ENCODE results near the gene AHRR.
"Not testable (repeated sequence)": the region's sequence is repeated elsewhere in the genome, so short reads cannot be mapped to it uniquely, and the experiment has no call there.

Gene AHRR

DNA sequence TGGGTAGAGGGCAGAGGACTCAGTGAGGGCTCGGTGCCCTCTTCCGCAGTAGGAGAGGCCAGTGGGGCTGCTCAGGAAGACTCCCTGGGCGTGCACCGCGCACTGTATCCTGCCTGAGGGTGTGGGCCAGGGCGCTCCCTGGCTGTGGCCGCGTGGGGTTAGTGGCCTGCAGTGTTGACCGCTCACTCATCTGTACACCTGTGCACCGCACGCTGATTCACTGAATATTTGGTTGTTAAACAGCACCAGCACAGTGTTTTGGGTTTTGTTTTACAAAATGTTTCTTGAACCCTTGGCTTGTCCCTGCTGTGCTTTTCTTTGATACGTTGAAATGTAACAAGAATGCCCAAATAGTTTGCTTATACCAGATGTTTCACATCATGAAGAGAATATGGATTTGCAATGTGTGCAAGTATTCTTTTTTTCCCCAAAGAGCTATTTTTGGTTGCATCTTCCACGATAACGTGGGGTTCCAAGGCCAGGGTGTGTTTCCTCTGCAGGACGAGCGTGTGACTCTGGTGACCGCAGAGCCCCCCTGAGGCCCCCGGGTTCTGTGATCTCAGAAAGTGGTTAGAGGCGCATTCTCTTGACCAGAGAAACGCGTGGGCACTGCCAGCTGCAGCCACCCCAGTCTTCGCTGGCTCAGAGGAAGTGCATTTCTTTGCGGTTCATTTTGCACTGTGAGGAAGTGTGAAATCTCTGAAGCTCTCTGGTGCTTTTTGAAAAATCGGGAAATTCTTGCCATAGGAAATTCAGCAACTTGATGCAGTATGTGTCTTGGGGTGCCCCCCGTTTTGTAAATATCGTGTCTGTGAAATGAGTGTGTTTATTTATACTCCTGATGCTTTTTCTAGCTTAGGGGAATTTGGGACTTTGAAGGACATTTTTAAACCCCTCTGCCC lies 46.9 kb downstream of the AHRR start:
- no peak for DNase-seq

GRCh38 chr5:369151-369868 lies 47.8 kb downstream of the AHRR start:
- no peak for DNase-seq

GRCh38 chr5:369869-370236 lies 48.3 kb downstream of the AHRR start:
- not testable (repeated sequence) for DNase-seq

DNA sequence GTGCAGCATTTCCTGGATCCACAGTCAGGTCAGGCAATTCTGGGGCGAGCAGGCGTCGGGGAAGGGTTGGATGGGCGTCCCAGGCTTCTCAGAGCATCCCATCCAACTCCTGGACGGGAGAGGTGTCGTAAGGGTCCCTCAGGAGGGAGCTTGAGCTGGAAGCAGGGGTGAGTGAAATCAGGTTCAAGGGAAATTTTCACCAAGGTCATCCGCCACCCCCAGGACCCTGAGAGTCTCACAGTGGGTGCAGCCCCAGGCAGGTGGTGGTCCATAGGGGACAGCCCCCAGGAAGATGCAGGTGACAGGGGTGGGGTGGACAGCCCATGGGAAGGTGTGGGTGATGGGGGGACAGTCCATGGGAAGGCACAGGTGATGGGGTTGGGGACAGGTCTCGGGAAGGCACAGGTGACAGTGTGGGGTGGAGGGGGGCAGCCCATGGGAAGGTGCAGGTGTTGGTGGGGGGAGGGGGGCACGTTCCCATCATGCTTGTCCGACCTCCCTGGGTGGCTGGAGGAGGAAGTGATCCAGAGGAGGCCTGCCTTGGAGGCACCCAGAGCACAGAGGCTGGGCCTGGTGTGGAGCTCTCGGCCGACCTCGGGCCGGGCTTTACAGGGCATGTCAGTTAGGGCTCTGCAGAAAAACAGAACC lies 48.9 kb downstream of the AHRR start:
- no peak for DNase-seq

- DNase-seq, result no peak
These were observed 49.7 kb downstream of the AHRR start for GRCh38 chr5:370959-371810.

GRCh38 chr5:371811-372555 lies 50.5 kb downstream of the AHRR start:
- DNase-seq, result no peak

DNA sequence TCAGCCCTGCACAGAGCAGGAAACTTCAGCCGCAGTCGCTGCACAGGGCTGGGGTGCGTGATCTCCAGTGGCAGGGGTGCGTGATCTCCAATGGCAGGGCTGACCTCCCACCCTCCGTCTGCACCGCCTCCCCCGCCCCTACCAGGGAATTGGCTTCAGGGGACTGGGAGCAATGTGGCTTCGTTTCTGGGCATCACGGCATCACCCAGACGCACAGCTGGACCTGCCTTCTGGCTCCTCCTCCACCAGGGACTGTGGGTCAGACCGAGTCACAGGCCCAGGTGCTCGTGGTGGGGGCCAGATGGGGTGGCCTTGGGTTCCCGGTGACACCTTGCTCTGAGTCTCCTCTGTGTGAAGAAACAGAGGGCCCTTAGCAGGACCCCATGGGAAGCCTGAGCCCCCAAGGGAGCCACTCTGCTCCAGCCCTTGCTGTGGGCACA lies 51.1 kb downstream of the AHRR start:
- DNase-seq, result no peak

GRCh38 chr5:372996-373709 lies 51.6 kb downstream of the AHRR start:
- no peak for DNase-seq

GRCh38 chr5:373710-374602 lies 52.4 kb downstream of the AHRR start:
- DNase-seq, result no peak

GRCh38 chr5:374631-375335 lies 53.3 kb downstream of the AHRR start:
- DNase-seq, result no peak

GRCh38 chr5:375336-375920 lies 53.9 kb downstream of the AHRR start:
- no peak for DNase-seq

DNA sequence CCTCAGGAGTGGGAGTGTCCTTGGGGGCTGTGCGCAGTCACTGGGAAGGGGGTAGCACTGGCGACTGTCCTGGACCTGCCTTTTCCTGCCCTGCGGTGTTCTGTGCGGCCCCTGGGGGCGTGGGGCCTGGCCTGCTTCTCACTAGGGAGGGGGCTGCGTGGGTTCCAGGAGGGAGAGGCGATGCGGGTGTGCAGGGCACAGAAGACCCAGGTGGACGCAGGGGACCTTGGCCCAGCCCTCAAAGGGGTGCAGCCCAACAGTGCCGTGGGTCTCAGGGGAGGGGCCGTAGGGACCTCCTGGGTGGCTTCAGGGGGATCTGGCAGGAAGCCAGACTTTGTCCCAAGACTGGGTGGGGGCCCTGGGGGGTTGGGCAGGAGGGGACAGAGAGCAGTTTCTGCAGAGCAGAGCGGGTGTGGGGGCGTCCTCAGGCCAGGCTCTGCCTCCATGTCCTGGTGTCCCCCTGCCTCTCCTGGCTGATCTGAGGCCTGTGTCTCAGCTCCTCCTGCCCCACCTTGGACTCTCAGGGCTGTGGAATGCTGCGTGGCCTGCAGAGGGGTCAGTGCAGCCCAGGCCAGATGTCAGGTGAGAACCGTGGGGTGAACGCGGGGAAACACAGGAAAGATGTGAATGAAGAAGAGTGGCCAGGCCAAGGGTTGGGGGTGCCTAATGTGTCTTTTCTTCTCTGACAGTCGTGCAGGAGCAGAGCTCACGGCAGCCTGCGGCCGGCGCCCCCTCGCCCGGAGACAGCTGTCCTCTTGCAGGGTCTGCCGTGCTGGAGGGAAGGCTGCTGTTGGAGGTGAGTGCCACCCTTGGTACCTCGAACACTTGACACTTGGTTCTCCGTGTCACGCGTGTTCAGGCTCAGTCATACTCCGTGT lies 54.6 kb downstream of the AHRR start:
- DNase-seq, result no peak

DNA sequence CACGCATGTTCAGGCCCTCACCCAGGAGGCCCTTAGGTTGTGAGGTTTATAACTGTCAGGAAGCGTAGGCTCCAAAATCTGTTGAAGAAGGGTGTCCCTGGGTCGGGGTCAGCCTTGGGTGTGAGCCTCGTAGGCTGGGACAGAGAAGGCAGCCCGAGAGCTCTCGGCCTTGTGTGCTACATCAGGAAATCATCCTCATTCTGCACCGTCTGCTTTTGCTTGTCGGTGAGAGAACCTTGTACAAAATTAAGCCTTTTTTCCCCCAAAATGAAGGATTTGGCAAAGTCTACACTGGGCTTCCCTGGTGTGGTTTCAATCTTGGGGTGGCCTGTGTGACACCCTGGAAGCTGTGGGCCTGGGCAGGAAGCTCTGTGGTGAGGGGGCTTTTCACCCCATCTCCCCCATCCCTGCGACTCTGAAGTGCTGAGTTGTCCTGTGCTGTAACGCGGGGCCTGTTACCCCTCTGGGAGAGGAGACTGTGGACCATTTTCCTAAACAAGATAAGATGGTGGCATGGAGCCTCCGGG lies 55.3 kb downstream of the AHRR start:
- no peak for DNase-seq

- DNase-seq, result no peak
These were observed 55.9 kb downstream of the AHRR start for GRCh38 chr5:377326-377981.

GRCh38 chr5:378301-378891 lies 56.9 kb downstream of the AHRR start:
- no peak for DNase-seq

- no peak for DNase-seq
These were observed 57.6 kb downstream of the AHRR start for GRCh38 chr5:378976-379742.
